Umbilical cord (tissue), 2 donors: Measurements from ENCODE around the gene NGB. TPM values are rescaled to one million over a fixed set of nuclear protein-coding genes. Genes with fewer than 3 reads are reported as not detected.
"Not testable (repeated sequence)": the region's sequence is repeated elsewhere in the genome, so short reads cannot be mapped to it uniquely, and the experiment has no call there.

ENCODE experiments used
- DNase-seq: peaks from one replicate; pipeline ENCODE4 v3.0.0-alpha.2; 2015; ENCODE audit warnings: low spot score
- total RNA-seq: library from RNA; depleted of rRNA; stranded (reverse); fragments of >200 nt; gene quantifications from one replicate; pipeline ENCODE4 v1.2.3, GENCODE V29; 2014; ENCODE audit warnings: low replicate concordance; ENCODE audit not compliant: insufficient read depth

NGB gene
- total RNA-seq, 1 donor from 2014 or later = not detected

- no peak for DNase-seq
These were observed 25.1 kb upstream of the NGB start for GRCh38 chr14:77296155-77296554.

GRCh38 chr14:77290705-77291104 is 19.7 kb upstream of the NGB start:
- no peak for DNase-seq

- no peak for DNase-seq
These were observed 15.6 kb upstream of the NGB start for GRCh38 chr14:77286576-77286975.

- no peak for DNase-seq
These were observed 13.5 kb upstream of the NGB start for GRCh38 chr14:77284466-77284865.

GRCh38 chr14:77284066-77284465 is 13.1 kb upstream of the NGB start:
- no peak for DNase-seq

GRCh38 chr14:77281852-77282410 is 10.9 kb upstream of the NGB start:
- no peak for DNase-seq

- not testable (repeated sequence) for DNase-seq
These were observed 9.9 kb upstream of the NGB start for GRCh38 chr14:77280921-77281320.

GRCh38 chr14:77279719-77280118 is 8.7 kb upstream of the NGB start:
- DNase-seq = no peak

GRCh38 chr14:77278461-77279230 is 7.6 kb upstream of the NGB start:
- DNase-seq = no peak

DNA sequence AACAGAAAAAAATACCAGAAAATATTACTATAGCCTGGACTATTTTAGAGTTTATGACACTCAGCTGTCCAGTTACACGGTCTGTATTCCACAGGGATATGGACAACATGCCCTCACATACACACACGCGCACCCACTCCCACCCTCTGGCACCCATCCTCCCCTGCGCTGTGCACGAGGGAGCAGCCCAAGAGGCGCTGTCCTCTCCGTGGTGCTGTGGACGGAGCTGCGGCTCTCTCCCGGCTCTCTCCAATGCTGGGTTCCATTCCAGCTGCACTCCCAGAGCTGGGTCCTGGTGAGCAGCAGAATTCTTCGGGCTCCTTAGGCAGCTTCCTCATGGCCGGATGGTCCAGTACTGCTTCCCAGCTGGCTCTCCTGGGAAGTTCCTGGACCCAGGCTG is 6.0 kb upstream of the NGB start:
- no peak for DNase-seq

DNA sequence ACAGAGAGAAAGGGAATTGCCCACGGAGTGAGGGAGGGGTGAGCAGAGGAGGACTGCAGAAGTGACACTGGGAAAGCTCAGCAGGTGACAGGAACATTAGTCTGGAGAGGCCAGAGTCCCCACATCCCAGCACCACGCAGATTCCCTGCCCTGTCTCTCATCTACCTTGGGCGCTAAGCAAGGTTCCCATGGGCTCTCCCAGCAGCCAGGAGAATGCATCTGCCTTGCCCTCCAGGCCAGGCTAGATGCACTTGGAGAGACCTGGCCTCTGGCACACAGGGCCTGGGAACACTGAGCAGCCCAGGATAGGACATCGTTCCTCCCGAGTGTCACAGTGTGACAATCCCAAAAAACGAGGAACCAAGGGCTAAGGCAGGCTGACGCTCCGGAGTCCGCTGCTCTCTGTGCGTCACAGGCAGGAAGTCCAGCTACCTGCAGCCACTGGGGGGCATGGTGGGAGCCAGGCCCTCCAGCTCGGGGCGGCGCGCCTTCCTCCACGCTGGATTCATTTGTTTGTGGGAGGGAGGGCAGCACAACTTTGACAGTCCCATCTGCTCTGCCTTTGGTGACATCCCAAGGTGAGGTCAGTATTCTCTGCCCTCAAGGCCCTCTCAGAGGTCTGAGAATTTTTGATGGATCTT is 5.4 kb upstream of the NGB start:
- no peak for DNase-seq

DNA sequence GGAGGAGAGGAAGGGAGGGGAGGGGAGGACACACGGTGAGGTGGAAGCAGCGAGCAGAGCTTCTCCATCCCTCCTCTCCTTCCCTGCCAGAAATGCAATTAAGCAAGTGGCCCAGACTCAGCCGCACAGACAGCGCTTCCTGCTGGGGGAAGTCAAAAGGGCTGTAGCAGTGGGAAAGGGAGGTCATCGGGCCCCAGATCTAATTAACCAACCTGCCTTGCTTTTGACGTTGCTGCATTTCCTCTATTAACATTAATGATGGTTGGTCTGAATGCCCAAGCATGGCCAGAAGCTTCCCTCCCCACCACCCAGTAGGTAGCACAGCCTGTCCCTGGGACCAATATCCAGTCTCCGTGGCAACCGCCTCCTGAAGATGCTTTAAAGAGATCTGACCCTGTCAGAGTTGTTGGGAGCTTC is 4.6 kb upstream of the NGB start:
- no peak for DNase-seq

GRCh38 chr14:77275041-77275580 is 4.1 kb upstream of the NGB start:
- DNase-seq = no peak

DNA sequence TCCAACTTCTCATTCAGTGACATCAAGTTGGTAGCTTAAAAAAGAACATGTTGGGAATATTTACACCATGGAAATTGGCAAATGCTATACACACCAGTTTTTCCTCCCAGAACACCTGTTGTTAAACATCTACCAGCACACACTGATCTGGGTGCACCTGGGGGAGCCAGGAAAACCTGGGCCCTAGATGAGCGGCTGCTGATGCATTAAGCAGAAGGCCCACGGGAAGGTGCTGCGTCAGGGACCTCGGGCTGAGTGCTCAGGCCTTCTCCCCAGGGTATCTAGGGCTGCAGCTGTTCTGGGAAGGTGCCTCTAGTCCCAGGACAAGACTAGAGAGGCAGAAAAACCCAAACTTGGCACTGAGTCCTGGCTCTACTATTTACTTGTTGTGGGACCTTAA is 2.8 kb upstream of the NGB start:
- DNase-seq = no peak

GRCh38 chr14:77272261-77272660 is 1.3 kb upstream of the NGB start:
- DNase-seq = no peak

DNA sequence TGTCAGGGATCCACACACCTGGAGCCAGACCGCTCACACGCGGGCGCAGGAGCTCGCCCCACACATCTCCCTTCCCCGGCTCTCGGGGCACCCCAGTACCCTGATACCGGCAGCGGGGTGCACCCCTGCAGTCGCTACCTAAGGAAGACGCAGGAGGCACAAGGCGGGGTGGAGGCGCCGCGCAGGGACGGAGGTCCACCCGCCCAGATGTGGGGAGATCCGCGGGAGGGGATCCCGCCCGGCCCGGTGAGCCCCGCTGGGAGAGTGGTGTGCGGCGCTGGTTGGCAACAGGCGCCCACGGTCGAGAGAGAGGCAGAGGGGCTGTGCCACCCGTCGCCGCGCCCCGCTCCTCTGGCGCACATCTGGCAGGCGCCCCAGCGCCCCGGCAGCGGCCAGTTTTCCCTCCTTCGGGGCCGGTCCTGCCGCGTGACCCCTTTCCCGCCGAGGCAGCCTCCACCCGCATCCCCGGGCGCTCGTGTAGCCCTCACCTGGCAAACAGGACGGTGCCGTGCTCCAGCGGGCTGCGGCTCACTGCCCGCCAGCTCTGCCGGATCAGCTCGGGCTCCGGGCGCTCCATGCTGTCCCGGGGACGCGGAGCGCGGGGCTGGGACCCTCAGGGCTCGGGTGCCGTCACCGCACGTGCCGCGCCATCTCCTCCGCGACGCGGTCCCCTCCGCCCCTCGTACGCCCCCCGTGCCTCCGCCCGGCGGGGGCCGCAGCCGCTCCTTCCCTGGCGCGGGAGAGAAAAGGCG is 469 bp downstream of the NGB start:
- no peak for DNase-seq

DNA sequence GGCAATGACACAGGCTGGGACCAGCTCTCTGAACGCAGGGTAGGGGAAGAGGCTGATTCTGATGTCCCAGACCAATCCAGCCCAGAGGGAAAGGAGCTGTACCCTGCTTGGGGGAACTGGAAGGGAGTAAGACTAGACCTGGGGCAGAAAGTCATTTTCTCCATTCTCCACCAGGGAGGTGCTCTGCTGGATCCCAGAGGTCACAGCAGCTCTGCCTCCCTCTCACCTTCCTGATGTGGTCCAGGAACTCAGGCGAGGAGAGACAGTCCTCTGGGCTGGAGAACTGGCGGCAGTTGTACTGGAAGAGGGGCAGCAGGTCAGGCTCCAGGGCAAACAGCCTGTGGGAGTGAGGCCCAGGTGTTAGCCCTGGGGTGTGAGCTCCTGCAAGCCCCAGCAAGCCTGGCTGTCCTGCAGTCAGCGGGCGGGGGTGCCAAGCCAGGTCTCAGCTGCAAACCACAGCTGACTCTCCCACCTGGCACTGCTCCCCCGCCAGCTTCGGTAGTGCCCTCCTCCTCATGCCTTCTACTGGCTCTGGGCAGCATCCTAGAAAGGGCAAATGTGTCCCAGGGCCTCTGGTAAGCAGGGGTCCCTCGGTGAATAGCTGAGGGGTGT is 1.9 kb downstream of the NGB start:
- DNase-seq = no peak

DNA sequence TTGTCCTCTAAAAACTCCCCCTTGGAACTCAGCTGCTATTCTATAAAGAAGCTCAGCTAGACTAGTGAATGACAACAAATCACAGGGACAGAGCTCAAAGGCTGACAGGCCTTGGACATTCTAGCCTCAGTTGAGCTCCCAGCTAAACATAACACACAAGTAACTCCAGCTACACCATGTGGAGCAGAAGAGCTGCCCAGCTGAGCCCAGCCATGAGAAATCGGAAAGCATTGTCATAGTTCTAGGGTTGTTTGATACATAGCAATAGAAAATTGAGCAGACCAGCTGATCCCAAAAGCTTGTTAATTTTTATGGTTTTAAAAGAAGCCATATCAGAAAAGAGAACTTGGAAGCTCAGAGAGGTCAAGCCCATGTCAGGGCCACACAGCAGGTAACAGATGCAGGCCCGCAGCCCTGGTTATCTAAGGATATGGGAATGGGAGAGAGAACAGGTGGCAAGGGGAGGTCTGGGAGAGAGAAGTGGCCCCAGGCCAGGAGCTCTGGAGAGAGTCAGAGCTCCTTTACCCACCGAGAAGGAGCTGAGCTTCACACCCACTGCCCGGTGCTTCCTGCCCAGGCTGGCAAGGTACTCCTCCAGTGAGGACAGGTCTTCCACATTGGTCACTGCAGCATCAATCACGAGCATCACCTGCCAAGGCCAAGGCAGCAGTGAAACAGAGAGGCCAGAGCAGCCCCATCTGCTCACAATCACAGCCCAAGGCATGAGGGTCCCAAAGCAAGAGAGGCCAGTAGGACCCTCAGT is 2.9 kb downstream of the NGB start:
- no peak for DNase-seq

DNA sequence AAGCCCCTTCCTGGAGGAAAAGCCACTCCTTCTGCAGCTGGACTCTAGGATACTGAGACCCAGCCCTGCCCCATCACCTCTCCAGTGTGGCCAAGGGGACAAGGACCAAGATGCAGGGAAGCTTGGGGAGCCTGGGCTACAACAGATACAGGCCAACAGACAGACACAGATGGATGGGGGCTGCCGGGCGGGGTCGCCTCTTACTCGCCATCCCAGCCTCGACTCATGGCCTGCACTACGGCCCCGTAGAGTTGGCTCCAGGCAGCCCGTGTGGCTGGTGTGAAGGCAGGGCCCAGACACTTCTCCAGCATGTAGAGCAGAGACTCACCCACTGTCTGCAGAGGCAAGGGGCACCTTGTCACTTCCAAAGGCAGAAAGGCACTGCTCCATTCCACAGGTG is 4.7 kb downstream of the NGB start:
- no peak for DNase-seq

DNA sequence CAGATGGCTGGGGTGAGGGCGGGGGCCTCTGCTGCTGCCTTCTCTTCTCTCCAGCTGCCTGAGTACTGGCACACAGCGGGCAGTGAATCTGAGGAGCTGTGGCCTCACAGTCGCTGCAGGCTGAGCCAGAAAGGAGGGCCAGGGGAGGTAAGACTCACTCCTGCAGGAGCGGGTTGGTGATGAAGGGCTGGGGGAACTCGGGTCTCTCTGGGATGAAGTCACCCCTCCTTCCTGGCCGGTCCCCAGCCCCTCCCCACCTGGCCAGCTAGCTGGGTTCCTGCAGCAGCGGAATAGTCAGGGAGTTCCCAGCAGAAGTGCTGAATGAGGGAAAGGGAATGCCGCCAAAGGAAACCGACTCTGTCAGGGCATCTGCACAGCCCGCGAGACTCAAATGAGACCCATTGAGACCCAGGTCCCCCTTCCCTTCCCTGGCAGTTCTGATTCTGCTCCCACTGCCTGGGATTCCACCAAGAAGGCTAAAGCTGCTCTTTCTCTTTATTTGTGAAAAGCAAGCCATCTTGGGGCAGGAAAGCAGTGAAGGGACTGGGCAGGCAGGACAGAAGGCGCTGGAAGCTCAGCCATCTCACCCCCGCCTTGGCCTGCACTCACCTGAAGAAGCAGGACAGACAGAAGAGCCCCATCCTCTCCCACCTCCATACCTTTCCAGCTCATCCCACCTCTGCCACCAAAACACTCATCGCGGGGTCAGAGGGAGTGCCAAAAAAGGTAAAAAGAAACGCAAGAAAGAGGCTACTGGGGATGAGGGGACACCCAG is 5.3 kb downstream of the NGB start:
- DNase-seq = no peak
